Heart left ventricle (tissue), 13 donors: ENCODE data around the gene GMPR.

Experiments used
- POLR2A ChIP-seq, 2 donors: fragments of 450-650 bp; IDR thresholded peaks; one replicate each; pipeline ENCODE4 v1.6.1; 2017; ENCODE audit warnings: antibody characterized with exemption in 2 of 2, mild to moderate bottlenecking in 2 of 2, moderate library complexity in 2 of 2
- TF ChIP-seq, protein P1 (sequence below), 12 donors: fragments of 200-600 bp; sonication (generic) in 4 of 12; IDR thresholded peaks; one replicate each; pipeline versions ENCODE4 v1.5.0 to v1.8.0; 2018 to 2022; ENCODE audit warnings: antibody characterized with exemption in 12 of 12, mild to moderate bottlenecking in 5 of 12
- donor health status: ischemic (EF 13 %, LVEDD 7.1; RV severe dilation, severe dysfunction).
- donor health status: DM: no; HTN: yes; CAD: no.
- donor health status: DM: no; HTN: no; CAD: no.
- donor health status: ischemic (EF 25% LVEDD 6.9; RV normal size, moderate dysfunction).
- donor health status: ischemic (EF 25% LVEDD 5.7; RV mildly dilated, moderate dysfunction).
- donor health status: ischemic (EF 35%, LVEDD 5.7; RV mildly dilated, moderate dysfunction).
- donor health status: nonischemic (EF 11% LVEDD 7.7; RV severe dilation, severe dysfunction).
- donor health status: DM: yes; HTN: yes; CAD: no.
- donor health status: PGD.
- donor health status: ischemic (EF 29% LVEDD 5.4; RV normal size, mild dysfunction).
- donor health status: nonischemic (EF 23%, LVEDD 6.1; RV moderate dilation, normal function).

DNA sequence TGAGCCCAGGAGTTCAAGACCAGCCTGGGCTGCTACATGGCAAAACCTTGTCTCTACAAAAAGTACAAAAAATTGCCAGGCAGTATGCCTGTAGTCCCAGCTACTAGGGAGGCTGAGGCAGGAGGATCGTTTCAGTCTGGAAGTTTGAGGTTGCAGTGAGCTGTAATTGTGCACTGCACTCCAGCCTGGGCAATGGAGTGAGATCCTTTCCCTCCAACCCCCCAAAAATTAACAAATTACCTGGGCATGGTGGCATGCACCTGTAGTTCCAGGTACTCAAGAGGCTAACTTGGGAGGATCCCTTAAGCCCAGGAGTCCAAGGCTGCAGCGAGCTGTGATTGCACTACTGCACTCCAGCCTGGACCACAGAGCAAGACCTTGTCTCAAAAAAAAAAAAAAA lies 29.4 kb upstream of the GMPR start:
- TF ChIP-seq, protein P1, sequence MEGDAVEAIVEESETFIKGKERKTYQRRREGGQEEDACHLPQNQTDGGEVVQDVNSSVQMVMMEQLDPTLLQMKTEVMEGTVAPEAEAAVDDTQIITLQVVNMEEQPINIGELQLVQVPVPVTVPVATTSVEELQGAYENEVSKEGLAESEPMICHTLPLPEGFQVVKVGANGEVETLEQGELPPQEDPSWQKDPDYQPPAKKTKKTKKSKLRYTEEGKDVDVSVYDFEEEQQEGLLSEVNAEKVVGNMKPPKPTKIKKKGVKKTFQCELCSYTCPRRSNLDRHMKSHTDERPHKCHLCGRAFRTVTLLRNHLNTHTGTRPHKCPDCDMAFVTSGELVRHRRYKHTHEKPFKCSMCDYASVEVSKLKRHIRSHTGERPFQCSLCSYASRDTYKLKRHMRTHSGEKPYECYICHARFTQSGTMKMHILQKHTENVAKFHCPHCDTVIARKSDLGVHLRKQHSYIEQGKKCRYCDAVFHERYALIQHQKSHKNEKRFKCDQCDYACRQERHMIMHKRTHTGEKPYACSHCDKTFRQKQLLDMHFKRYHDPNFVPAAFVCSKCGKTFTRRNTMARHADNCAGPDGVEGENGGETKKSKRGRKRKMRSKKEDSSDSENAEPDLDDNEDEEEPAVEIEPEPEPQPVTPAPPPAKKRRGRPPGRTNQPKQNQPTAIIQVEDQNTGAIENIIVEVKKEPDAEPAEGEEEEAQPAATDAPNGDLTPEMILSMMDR (IDR thresholded peaks at IDR 0.05) = no peak
- no peak for TF ChIP-seq POLR2A (IDR thresholded peaks at IDR 0.05)
